HEK293 (cell line): ENCODE data around the gene SMTN.
A peak's percentile ranks its signal among the peaks of the same experiment; 100 is the strongest.

Experiments used
- IKZF3 ChIP-seq: fragments of 450-650 bp; IDR thresholded peaks from 2 replicates; pipeline ENCODE4 v1.5.0; 2018; ENCODE audit warnings: missing biosample characterization, mild to moderate bottlenecking, missing genetic modification characterization, moderate library complexity
- KLF16 ChIP-seq: fragments of 450-650 bp; formaldehyde crosslinking; IDR thresholded peaks from 2 replicates; pipeline ENCODE4 v1.5.1; 2017; ENCODE audit warnings: missing biosample characterization, missing genetic modification characterization
- KLF17 ChIP-seq: fragments of 450-650 bp; formaldehyde crosslinking; IDR thresholded peaks from 2 replicates; pipeline ENCODE4 v1.5.1; 2016; ENCODE audit warnings: missing biosample characterization, missing genetic modification characterization
- KLF7 ChIP-seq: fragments of 450-650 bp; formaldehyde crosslinking; IDR thresholded peaks from 2 replicates; pipeline ENCODE4 v1.5.1; 2016; ENCODE audit warnings: missing biosample characterization, missing genetic modification characterization, borderline replicate concordance
- ZBTB48 ChIP-seq: fragments of 450-650 bp; formaldehyde crosslinking; IDR thresholded peaks from 2 replicates; pipeline ENCODE4 v1.5.1; 2016; ENCODE audit warnings: missing biosample characterization, missing genetic modification characterization
- ZBTB49 ChIP-seq: fragments of 450-650 bp; formaldehyde crosslinking; IDR thresholded peaks from 2 replicates; pipeline ENCODE4 v1.5.1; 2016; ENCODE audit warnings: missing biosample characterization, missing genetic modification characterization, low read depth
- ZBTB7A ChIP-seq: fragments of 450-650 bp; formaldehyde crosslinking; IDR thresholded peaks from 2 replicates; pipeline ENCODE4 v1.5.1; 2016; ENCODE audit warnings: low read depth, missing biosample characterization, missing genetic modification characterization
- ZFP69B ChIP-seq: fragments of 450-650 bp; formaldehyde crosslinking; IDR thresholded peaks from 2 replicates; pipeline ENCODE4 v1.5.1; 2016; ENCODE audit warnings: missing biosample characterization, missing genetic modification characterization
- ZNF138 ChIP-seq: fragments of 450-650 bp; formaldehyde crosslinking; IDR thresholded peaks from 2 replicates; pipeline ENCODE4 v1.5.1; 2016; ENCODE audit warnings: missing biosample characterization, missing genetic modification characterization, borderline replicate concordance
- ZNF274 ChIP-seq, 2 experiments: fragments of 200-500 bp in 1 of 2; fragments of 450-650 bp in 1 of 2; sonication (Bioruptor generic) in 1 of 2; formaldehyde crosslinking in 1 of 2; IDR thresholded peaks; 2 replicates each; pipeline versions ENCODE4 v1.5.1 to v1.6.1; 2014 to 2016; ENCODE audit warnings: borderline replicate concordance in 1 of 2, inconsistent platforms in 1 of 2, low read length in 1 of 2, missing biosample characterization in 1 of 2, missing genetic modification characterization in 1 of 2
- ZNF324 ChIP-seq: fragments of 450-650 bp; formaldehyde crosslinking; IDR thresholded peaks from 2 replicates; pipeline ENCODE4 v1.5.1; 2016; ENCODE audit warnings: missing biosample characterization, missing genetic modification characterization
- ZNF335 ChIP-seq: fragments of 450-650 bp; formaldehyde crosslinking; conservative IDR thresholded peaks from 2 replicates; pipeline ENCODE4 v1.5.1; 2016; ENCODE audit warnings: missing biosample characterization, missing genetic modification characterization
- ZNF518A ChIP-seq: fragments of 450-650 bp; formaldehyde crosslinking; conservative IDR thresholded peaks from 2 replicates; pipeline ENCODE4 v1.5.1; 2016; ENCODE audit warnings: low read depth, missing biosample characterization, missing genetic modification characterization
- ZNF624 ChIP-seq: fragments of 450-650 bp; formaldehyde crosslinking; IDR thresholded peaks from 2 replicates; pipeline ENCODE4 v1.5.1; 2017; ENCODE audit warnings: missing biosample characterization, missing genetic modification characterization
- ZNF639 ChIP-seq: fragments of 450-650 bp; formaldehyde crosslinking; IDR thresholded peaks from 2 replicates; pipeline ENCODE4 v1.5.1; 2016; ENCODE audit warnings: missing biosample characterization, missing genetic modification characterization
- ZNF692 ChIP-seq: fragments of 450-650 bp; formaldehyde crosslinking; IDR thresholded peaks from 2 replicates; pipeline ENCODE4 v1.5.1; 2016; ENCODE audit warnings: missing biosample characterization, missing genetic modification characterization
- ZNF777 ChIP-seq: fragments of 450-650 bp; formaldehyde crosslinking; IDR thresholded peaks from 2 replicates; pipeline ENCODE4 v1.5.1; 2017; ENCODE audit warnings: missing biosample characterization, missing genetic modification characterization, borderline replicate concordance
- ZSCAN30 ChIP-seq: fragments of 450-650 bp; IDR thresholded peaks from 2 replicates; pipeline ENCODE4 v1.5.1; 2018; ENCODE audit warnings: missing biosample characterization, mild to moderate bottlenecking, missing genetic modification characterization, moderate library complexity

SMTN gene

GRCh38 chr22:31148953-31149627, 68.0 kb downstream of the SMTN start (continued):
- 0 out of 2 replicates have a peak, but pooled peaks have one; percentile 52 for TF ChIP-seq ZNF639 (tag by site-specific recombination)
- TF ChIP-seq ZNF324 (tag by site-specific recombination) = no peak
- no peak for TF ChIP-seq ZNF518A (tag by site-specific recombination)
- TF ChIP-seq IKZF3 = peak; percentile 83
- 0 out of 2 replicates have a peak, but pooled peaks have one; percentile 39 for TF ChIP-seq ZNF335 (tag by site-specific recombination)
- peak; percentile 36; the same call in 1 of the 2 replicates for TF ChIP-seq KLF7
- peak; percentile 81 for TF ChIP-seq ZNF692 (tag by site-specific recombination)
- TF ChIP-seq KLF17 (tag by site-specific recombination) = no peak
- no peak for TF ChIP-seq ZBTB7A
- no peak for TF ChIP-seq ZBTB49
- no peak for TF ChIP-seq ZNF138 (tag by site-specific recombination)
- 0 out of 2 replicates have a peak, but pooled peaks have one; percentile 26 for TF ChIP-seq KLF16 (tag by site-specific recombination)
- peak; percentile 59; the same call in 1 of the 2 replicates for TF ChIP-seq ZBTB48 (tag by site-specific recombination)
- TF ChIP-seq ZNF624 (tag by site-specific recombination) = no peak
- peak; percentile 80 for TF ChIP-seq ZSCAN30 (tag by site-specific recombination)
- TF ChIP-seq ZNF274 (IDR thresholded peaks at IDR 0.05; ENCODE audit: low read length) = no peak
- TF ChIP-seq ZNF274 (tag by site-specific recombination; IDR thresholded peaks at IDR 0.05; ENCODE audit: borderline replicate concordance) = no peak
- TF ChIP-seq ZNF777 (tag by site-specific recombination) = no peak
- peak; percentile 81 for TF ChIP-seq ZFP69B (tag by site-specific recombination)
- TF ChIP-seq, all 188 proteins: peak for 19
